SK-N-SH treated with all-trans-retinoic acid at 6 μM for 48 hours (cell line): ENCODE measurements around the gene VDAC1.

Source experiments
- ATAC-seq: fragments of 200-7000 bp; cut with Tn5 transposase; 3 replicates; pipeline ENCODE4 v1.9.1; 2020; ENCODE audit warnings: mild to moderate bottlenecking, moderate library complexity
- BACH2 ChIP-seq: fragments of 250-450 bp; sonication (Bioruptor Pico); IDR thresholded peaks from 2 replicates; pipeline ENCODE4 v1.9.0; 2021; ENCODE audit warnings: mild to moderate bottlenecking, borderline replicate concordance
- CSDC2 ChIP-seq: fragments of 250-450 bp; sonication (Bioruptor Pico); IDR thresholded peaks from 2 replicates; pipeline ENCODE4 v1.5.0; 2020; ENCODE audit warnings: mild to moderate bottlenecking, moderate library complexity
- ESRRG ChIP-seq: fragments of 250-450 bp; sonication (Bioruptor Pico); IDR thresholded peaks from 2 replicates; pipeline ENCODE4 v1.6.1; 2021; ENCODE audit warnings: mild to moderate bottlenecking
- GLIS3 ChIP-seq: fragments of 250-450 bp; sonication (Bioruptor Pico); IDR thresholded peaks from 2 replicates; pipeline ENCODE4 v1.5.0; 2020; ENCODE audit warnings: mild to moderate bottlenecking, moderate library complexity
- ISL1 ChIP-seq: fragments of 250-450 bp; sonication (Bioruptor Pico); IDR thresholded peaks from 2 replicates; pipeline ENCODE4 v2.1.2; 2022; ENCODE audit warnings: mild to moderate bottlenecking, moderate library complexity
- OSR1 ChIP-seq: fragments of 250-450 bp; sonication (Bioruptor Pico); IDR thresholded peaks from 2 replicates; pipeline ENCODE4 v1.8.0; 2022; ENCODE audit warnings: moderate library complexity, mild to moderate bottlenecking, inconsistent platforms
- PPARA ChIP-seq: fragments of 250-450 bp; sonication (Bioruptor Pico); IDR thresholded peaks from 2 replicates; pipeline ENCODE4 v1.5.0; 2020; ENCODE audit warnings: mild to moderate bottlenecking, borderline replicate concordance
- SNAI2 ChIP-seq: fragments of 250-450 bp; sonication (Bioruptor Pico); IDR thresholded peaks from 2 replicates; pipeline ENCODE4 v1.5.0; 2020; ENCODE audit warnings: mild to moderate bottlenecking, moderate library complexity
- ZC3H10 ChIP-seq: fragments of 250-450 bp; sonication (Bioruptor Pico); IDR thresholded peaks from 2 replicates; pipeline ENCODE4 v1.5.1; 2021; ENCODE audit warnings: mild to moderate bottlenecking, moderate library complexity
- ZFP3 ChIP-seq: fragments of 250-450 bp; sonication (Bioruptor Pico); IDR thresholded peaks from 2 replicates; pipeline ENCODE4 v1.5.0; 2020; ENCODE audit warnings: mild to moderate bottlenecking, moderate library complexity
- ZNF565 ChIP-seq: fragments of 450-650 bp; formaldehyde crosslinking; conservative IDR thresholded peaks from 2 replicates; pipeline ENCODE4 v1.5.0; 2020; ENCODE audit warnings: low read depth, mild to moderate bottlenecking, moderate library complexity
- ZNF70 ChIP-seq: fragments of 450-650 bp; formaldehyde crosslinking; IDR thresholded peaks from 2 replicates; pipeline ENCODE4 v1.5.0; 2020; ENCODE audit warnings: mild to moderate bottlenecking, moderate library complexity
- ZNF8 ChIP-seq: fragments of 450-650 bp; formaldehyde crosslinking; IDR thresholded peaks from 2 replicates; pipeline ENCODE4 v1.5.0; 2020; ENCODE audit warnings: mild to moderate bottlenecking, moderate library complexity
- TF ChIP-seq, protein P1 (sequence below): fragments of 250-450 bp; sonication (Bioruptor Pico); IDR thresholded peaks from 2 replicates; pipeline ENCODE4 v1.5.0; 2020; ENCODE audit warnings: mild to moderate bottlenecking, moderate library complexity
- TF ChIP-seq, protein P2 (sequence below): fragments of 250-450 bp; sonication (Bioruptor Pico); IDR thresholded peaks from 2 replicates; pipeline ENCODE4 v1.5.1; 2020; ENCODE audit warnings: low read depth, mild to moderate bottlenecking, moderate library complexity
- TF ChIP-seq, protein P3 (sequence below): fragments of 250-450 bp; sonication (Bioruptor Pico); IDR thresholded peaks from 2 replicates; pipeline ENCODE4 v1.5.1; 2021; ENCODE audit warnings: mild to moderate bottlenecking, moderate library complexity
- TF ChIP-seq, protein P4 (sequence below): fragments of 250-450 bp; sonication (Bioruptor Pico); IDR thresholded peaks from 2 replicates; pipeline ENCODE4 v1.8.0; 2020; ENCODE audit warnings: mild to moderate bottlenecking, moderate library complexity, borderline replicate concordance

VDAC1 gene

DNA sequence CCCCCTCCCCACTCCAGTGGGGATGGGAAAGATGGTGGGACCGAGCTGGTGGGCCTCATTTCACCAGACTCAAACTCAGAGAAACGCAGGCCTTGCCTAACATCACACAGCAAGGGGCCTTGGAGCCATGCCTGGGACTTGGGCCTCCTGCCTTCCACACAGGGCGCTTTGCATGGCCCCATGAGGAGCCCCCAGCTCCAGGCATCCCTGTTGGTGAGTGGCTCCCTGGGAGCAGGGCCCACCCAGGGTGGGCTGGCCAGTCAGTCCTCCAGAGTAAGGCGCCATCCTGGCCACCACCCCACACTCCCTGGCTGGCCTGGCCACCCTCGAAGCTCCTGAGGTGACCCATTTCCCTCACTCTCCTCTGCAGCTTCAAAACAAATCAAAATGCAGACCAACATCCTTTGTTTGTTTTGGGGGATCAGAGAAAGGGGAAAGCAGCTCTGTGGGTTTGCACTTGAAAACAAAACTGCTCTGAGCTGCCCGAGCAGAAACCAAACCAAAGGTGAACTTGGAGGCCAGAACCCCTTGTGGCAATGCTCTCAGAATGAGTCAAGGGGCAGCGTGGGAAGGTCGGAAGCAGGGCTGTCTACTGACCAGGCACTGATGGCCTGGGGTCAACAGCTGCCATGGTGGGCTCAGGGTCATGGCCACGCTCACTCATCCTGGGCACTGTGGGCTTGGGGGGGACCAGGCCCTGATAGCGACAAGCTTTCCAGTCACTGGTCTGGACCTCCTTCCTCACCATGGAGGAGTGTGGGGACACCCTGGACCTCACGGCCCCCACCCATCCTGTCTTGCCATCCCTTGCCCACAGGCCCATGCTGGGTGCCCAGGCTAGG, 37.0 kb upstream of the VDAC1 start:
- no peak for ATAC-seq
- no peak for TF ChIP-seq ISL1 (CRISPR knock-in tag)
- TF ChIP-seq ZNF565 (CRISPR knock-in tag) = no peak
- TF ChIP-seq SNAI2 (CRISPR knock-in tag) = no peak
- TF ChIP-seq, protein P1, sequence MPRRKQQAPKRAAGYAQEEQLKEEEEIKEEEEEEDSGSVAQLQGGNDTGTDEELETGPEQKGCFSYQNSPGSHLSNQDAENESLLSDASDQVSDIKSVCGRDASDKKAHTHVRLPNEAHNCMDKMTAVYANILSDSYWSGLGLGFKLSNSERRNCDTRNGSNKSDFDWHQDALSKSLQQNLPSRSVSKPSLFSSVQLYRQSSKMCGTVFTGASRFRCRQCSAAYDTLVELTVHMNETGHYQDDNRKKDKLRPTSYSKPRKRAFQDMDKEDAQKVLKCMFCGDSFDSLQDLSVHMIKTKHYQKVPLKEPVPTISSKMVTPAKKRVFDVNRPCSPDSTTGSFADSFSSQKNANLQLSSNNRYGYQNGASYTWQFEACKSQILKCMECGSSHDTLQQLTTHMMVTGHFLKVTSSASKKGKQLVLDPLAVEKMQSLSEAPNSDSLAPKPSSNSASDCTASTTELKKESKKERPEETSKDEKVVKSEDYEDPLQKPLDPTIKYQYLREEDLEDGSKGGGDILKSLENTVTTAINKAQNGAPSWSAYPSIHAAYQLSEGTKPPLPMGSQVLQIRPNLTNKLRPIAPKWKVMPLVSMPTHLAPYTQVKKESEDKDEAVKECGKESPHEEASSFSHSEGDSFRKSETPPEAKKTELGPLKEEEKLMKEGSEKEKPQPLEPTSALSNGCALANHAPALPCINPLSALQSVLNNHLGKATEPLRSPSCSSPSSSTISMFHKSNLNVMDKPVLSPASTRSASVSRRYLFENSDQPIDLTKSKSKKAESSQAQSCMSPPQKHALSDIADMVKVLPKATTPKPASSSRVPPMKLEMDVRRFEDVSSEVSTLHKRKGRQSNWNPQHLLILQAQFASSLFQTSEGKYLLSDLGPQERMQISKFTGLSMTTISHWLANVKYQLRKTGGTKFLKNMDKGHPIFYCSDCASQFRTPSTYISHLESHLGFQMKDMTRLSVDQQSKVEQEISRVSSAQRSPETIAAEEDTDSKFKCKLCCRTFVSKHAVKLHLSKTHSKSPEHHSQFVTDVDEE (CRISPR knock-in tag) = no peak
- no peak for TF ChIP-seq PPARA
- no peak for TF ChIP-seq BACH2 (CRISPR knock-in tag)
- TF ChIP-seq, protein P2, sequence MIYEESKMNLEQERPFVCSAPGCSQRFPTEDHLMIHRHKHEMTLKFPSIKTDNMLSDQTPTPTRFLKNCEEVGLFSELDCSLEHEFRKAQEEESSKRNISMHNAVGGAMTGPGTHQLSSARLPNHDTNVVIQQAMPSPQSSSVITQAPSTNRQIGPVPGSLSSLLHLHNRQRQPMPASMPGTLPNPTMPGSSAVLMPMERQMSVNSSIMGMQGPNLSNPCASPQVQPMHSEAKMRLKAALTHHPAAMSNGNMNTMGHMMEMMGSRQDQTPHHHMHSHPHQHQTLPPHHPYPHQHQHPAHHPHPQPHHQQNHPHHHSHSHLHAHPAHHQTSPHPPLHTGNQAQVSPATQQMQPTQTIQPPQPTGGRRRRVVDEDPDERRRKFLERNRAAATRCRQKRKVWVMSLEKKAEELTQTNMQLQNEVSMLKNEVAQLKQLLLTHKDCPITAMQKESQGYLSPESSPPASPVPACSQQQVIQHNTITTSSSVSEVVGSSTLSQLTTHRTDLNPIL (CRISPR knock-in tag) = no peak
- TF ChIP-seq, protein P3, sequence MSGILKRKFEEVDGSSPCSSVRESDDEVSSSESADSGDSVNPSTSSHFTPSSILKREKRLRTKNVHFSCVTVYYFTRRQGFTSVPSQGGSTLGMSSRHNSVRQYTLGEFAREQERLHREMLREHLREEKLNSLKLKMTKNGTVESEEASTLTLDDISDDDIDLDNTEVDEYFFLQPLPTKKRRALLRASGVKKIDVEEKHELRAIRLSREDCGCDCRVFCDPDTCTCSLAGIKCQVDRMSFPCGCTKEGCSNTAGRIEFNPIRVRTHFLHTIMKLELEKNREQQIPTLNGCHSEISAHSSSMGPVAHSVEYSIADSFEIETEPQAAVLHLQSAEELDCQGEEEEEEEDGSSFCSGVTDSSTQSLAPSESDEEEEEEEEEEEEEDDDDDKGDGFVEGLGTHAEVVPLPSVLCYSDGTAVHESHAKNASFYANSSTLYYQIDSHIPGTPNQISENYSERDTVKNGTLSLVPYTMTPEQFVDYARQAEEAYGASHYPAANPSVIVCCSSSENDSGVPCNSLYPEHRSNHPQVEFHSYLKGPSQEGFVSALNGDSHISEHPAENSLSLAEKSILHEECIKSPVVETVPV (CRISPR knock-in tag) = no peak
- TF ChIP-seq ZNF8 = no peak
- no peak for TF ChIP-seq CSDC2 (CRISPR knock-in tag)
- no peak for TF ChIP-seq ESRRG
- no peak for TF ChIP-seq ZNF70 (CRISPR knock-in tag)

DNA sequence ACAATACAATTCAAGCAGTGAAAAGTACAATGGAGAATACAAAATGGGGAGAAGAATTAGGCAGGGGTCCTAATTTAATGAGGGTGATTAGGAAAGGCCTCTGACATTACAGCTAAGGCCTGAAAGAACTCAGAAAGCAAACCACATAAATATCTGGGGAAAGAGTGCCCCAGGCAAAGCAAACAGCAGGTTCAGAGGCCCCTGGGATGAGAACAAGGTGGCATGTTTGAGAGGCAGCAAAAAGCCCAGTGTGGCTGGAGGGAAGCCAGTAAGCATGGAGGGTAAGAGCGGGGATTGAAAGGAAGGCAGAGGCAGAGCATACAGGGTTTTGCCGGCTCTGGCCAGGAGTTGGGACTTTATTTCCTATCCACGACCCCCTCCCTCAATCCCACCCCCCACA, 33.4 kb upstream of the VDAC1 start:
- ATAC-seq = no peak
- TF ChIP-seq GLIS3 (CRISPR knock-in tag) (no peak), ZNF70 (CRISPR knock-in tag) (no peak), ZNF8 (no peak), ZC3H10 (CRISPR knock-in tag) (no peak), BACH2 (CRISPR knock-in tag) (no peak), OSR1 (no peak), CSDC2 (CRISPR knock-in tag) (no peak), ZFP3 (CRISPR knock-in tag) (no peak)
- TF ChIP-seq, protein P1 (CRISPR knock-in tag) = no peak
- TF ChIP-seq, protein P3 (CRISPR knock-in tag) = no peak
- TF ChIP-seq, protein P2 (CRISPR knock-in tag) = no peak
- TF ChIP-seq, protein P4, sequence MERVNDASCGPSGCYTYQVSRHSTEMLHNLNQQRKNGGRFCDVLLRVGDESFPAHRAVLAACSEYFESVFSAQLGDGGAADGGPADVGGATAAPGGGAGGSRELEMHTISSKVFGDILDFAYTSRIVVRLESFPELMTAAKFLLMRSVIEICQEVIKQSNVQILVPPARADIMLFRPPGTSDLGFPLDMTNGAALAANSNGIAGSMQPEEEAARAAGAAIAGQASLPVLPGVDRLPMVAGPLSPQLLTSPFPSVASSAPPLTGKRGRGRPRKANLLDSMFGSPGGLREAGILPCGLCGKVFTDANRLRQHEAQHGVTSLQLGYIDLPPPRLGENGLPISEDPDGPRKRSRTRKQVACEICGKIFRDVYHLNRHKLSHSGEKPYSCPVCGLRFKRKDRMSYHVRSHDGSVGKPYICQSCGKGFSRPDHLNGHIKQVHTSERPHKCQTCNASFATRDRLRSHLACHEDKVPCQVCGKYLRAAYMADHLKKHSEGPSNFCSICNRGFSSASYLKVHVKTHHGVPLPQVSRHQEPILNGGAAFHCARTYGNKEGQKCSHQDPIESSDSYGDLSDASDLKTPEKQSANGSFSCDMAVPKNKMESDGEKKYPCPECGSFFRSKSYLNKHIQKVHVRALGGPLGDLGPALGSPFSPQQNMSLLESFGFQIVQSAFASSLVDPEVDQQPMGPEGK (CRISPR knock-in tag) = no peak
- TF ChIP-seq, all 23 proteins: peak for 0
